Kidney epithelial cell (primary cell): ENCODE data around the gene ZNF646. TPM values are rescaled to one million over a fixed set of nuclear protein-coding genes. Genes with fewer than 3 reads are reported as not detected.

Experiments used
- DNase-seq: peaks from one replicate; pipeline ENCODE4 v3.0.0-alpha.2; 2010; ENCODE audit warnings: low read depth
- H3K27me3 ChIP-seq: 2 replicates; pipeline ENCODE4 v1.6.0; 2011; ENCODE audit warnings: low read length; ENCODE audit not compliant: control insufficient read depth, insufficient read depth
- H3K36me3 ChIP-seq: 2 replicates; pipeline ENCODE4 v1.5.1; 2011; ENCODE audit warnings: low read length; ENCODE audit not compliant: control insufficient read depth, insufficient read depth
- H3K4me3 ChIP-seq: 2 replicates; pipeline ENCODE4 v1.5.1; 2011; ENCODE audit warnings: low read depth, mild to moderate bottlenecking, control low read depth, low read length
- CTCF ChIP-seq: IDR thresholded peaks from 2 replicates; pipeline ENCODE4 v1.5.1; 2011; ENCODE audit warnings: mild to moderate bottlenecking, moderate library complexity, low read length, control low read depth, inconsistent platforms; ENCODE audit not compliant: insufficient read depth, poor library complexity, severe bottlenecking
- total RNA-seq: library from RNA; depleted of rRNA; stranded (reverse); fragments of >200 nt; gene quantifications from 2 replicates; pipeline ENCODE4 v1.2.3, GENCODE V29; 2015

Gene ZNF646
- total RNA-seq, 1 donor from 2014 or later = 17.8 TPM

- Histone ChIP-seq H3K27me3 (no peaks in the 10 kb centered on the region), H3K36me3 (no peaks in the 10 kb centered on the region), H3K4me3 (no peak overlapping the region)
- TF ChIP-seq CTCF = no peak
- DNase-seq = no peak
These were observed 54.7 kb downstream of the ZNF646 start for GRCh38 chr16:31128711-31129567.

- no peak for DNase-seq
- H3K4me3 ChIP-seq = no peak overlapping the region
- no peak for TF ChIP-seq CTCF
- H3K27me3 ChIP-seq = no peaks in the 10 kb centered on the region
- no peaks in the 10 kb centered on the region for H3K36me3 ChIP-seq
These were observed 55.5 kb downstream of the ZNF646 start for GRCh38 chr16:31129568-31130335.

GRCh38 chr16:31130336-31130891 lies 56.2 kb downstream of the ZNF646 start:
- H3K27me3 ChIP-seq = no peaks in the 10 kb centered on the region
- H3K36me3 ChIP-seq = no peaks in the 10 kb centered on the region
- no peak for DNase-seq
- TF ChIP-seq CTCF = no peak
- H3K4me3 ChIP-seq = no peak overlapping the region

- Histone ChIP-seq H3K4me3 (no peak overlapping the region), H3K27me3 (no peaks in the 10 kb centered on the region), H3K36me3 (no peaks in the 10 kb centered on the region)
- TF ChIP-seq CTCF = no peak
- DNase-seq = no peak
These were observed 56.7 kb downstream of the ZNF646 start for GRCh38 chr16:31130899-31131298.

GRCh38 chr16:31131416-31131815 lies 57.2 kb downstream of the ZNF646 start:
- Histone ChIP-seq H3K4me3 (no peak overlapping the region), H3K27me3 (no peaks in the 10 kb centered on the region), H3K36me3 (no peaks in the 10 kb centered on the region)
- no peak for TF ChIP-seq CTCF
- no peak for DNase-seq
